GM23338 (cell line): ENCODE results near the gene DOCK7. TPM values are rescaled to one million over a fixed set of nuclear protein-coding genes. Genes with fewer than 3 reads are reported as not detected.

Experiments used
- ATAC-seq: fragments of 200-7000 bp; cut with Tn5 transposase; 3 replicates; pipeline ENCODE4 v1.9.1; 2020
- DNase-seq: peaks from one replicate; pipeline ENCODE4 v3.0.0-alpha.2; 2015; ENCODE audit warnings: low spot score
- H2AFZ ChIP-seq: fragments of 200-600 bp; sonication (generic); 2 replicates; pipeline ENCODE4 v1.8.0; 2016; ENCODE audit warnings: antibody characterized with exemption, mild to moderate bottlenecking, moderate library complexity
- H3F3A ChIP-seq: fragments of 200-600 bp; sonication (generic); replicated peaks from 2 replicates; pipeline ENCODE4 v1.8.0; 2017; ENCODE audit warnings: antibody characterized with exemption, mixed run types, low read depth
- H3K27ac ChIP-seq: fragments of 200-600 bp; sonication (generic); 2 replicates; pipeline ENCODE4 v1.6.1; 2016; ENCODE audit warnings: low read depth
- H3K27me3 ChIP-seq: fragments of 200-600 bp; sonication (generic); 2 replicates; pipeline ENCODE4 v1.8.0; 2016; ENCODE audit warnings: mild to moderate bottlenecking, mixed run types, moderate library complexity; ENCODE audit not compliant: insufficient read depth
- H3K36me3 ChIP-seq: fragments of 200-600 bp; sonication (generic); 2 replicates; pipeline ENCODE4 v1.8.0; 2016; ENCODE audit warnings: mild to moderate bottlenecking; ENCODE audit not compliant: insufficient read depth
- H3K4me1 ChIP-seq: fragments of 200-600 bp; sonication (generic); 2 replicates; pipeline ENCODE4 v1.8.0; 2016; ENCODE audit warnings: mild to moderate bottlenecking, moderate library complexity; ENCODE audit not compliant: insufficient read depth
- H3K4me2 ChIP-seq: fragments of 200-600 bp; sonication (generic); 2 replicates; pipeline ENCODE4 v1.7.1; 2017; ENCODE audit warnings: mixed run types
- H3K4me3 ChIP-seq: fragments of 200-600 bp; sonication (generic); 2 replicates; pipeline ENCODE4 v1.6.1; 2016; ENCODE audit warnings: mixed run types
- H3K79me2 ChIP-seq: fragments of 200-600 bp; sonication (generic); replicated peaks from 2 replicates; pipeline ENCODE4 v1.8.0; 2017; ENCODE audit warnings: mild to moderate bottlenecking; ENCODE audit not compliant: insufficient read depth
- H3K9me2 ChIP-seq: fragments of 200-600 bp; sonication (generic); 2 replicates; pipeline ENCODE4 v1.8.0; 2017; ENCODE audit not compliant: insufficient read depth
- H4K20me1 ChIP-seq: fragments of 200-600 bp; sonication (generic); replicated peaks from 2 replicates; pipeline ENCODE4 v1.8.0; 2017; ENCODE audit warnings: mild to moderate bottlenecking; ENCODE audit not compliant: insufficient read depth
- H3K27ac Mint-ChIP-seq: 2 replicates; pipeline ENCODE4 v1.8.0; 2020; ENCODE audit warnings: inconsistent platforms, mild to moderate bottlenecking, moderate library complexity, mixed read lengths
- H3K27me3 Mint-ChIP-seq: 3 replicates; pipeline ENCODE4 v1.8.0; 2022; ENCODE audit warnings: low read depth, mild to moderate bottlenecking, moderate library complexity, mixed read lengths, inconsistent platforms; ENCODE audit not compliant: insufficient read depth, poor library complexity
- H3K36me3 Mint-ChIP-seq: 3 replicates; pipeline ENCODE4 v1.8.0; 2021; ENCODE audit warnings: low read depth, mild to moderate bottlenecking, inconsistent platforms, moderate library complexity, mixed read lengths
- H3K4me1 Mint-ChIP-seq: 3 replicates; pipeline ENCODE4 v1.8.0; 2020; ENCODE audit warnings: mild to moderate bottlenecking, inconsistent platforms, mixed read lengths
- H3K4me3 Mint-ChIP-seq: 3 replicates; pipeline ENCODE4 v1.8.0; 2021; ENCODE audit warnings: moderate library complexity, mild to moderate bottlenecking, inconsistent platforms, mixed read lengths
- H3K9me3 Mint-ChIP-seq: 3 replicates; pipeline ENCODE4 v1.8.0; 2020; ENCODE audit warnings: moderate library complexity, mild to moderate bottlenecking, inconsistent platforms, mixed read lengths
- ETS1 ChIP-seq: IDR thresholded peaks from 2 replicates; pipeline ENCODE4 v1.6.1; 2016; ENCODE audit warnings: antibody characterized with exemption
- EZH2phosphoT487 ChIP-seq: fragments of 200-600 bp; sonication (generic); IDR thresholded peaks from one replicate; pipeline ENCODE4 v1.8.1; 2018; ENCODE audit warnings: antibody characterized with exemption; ENCODE audit not compliant: unreplicated experiment
- JUNB ChIP-seq: IDR thresholded peaks from one replicate; pipeline ENCODE4 v1.6.1; 2016; ENCODE audit warnings: antibody characterized with exemption; ENCODE audit not compliant: unreplicated experiment
- NANOG ChIP-seq: IDR thresholded peaks from 2 replicates; pipeline ENCODE4 v1.6.1; 2016; ENCODE audit warnings: antibody characterized with exemption, borderline replicate concordance
- REST ChIP-seq: IDR thresholded peaks from one replicate; pipeline ENCODE4 v1.6.1; 2018; ENCODE audit warnings: antibody characterized with exemption; ENCODE audit not compliant: unreplicated experiment
- ZNF114 ChIP-seq: fragments of 250-450 bp; sonication (Bioruptor Pico); IDR thresholded peaks from 2 replicates; pipeline ENCODE4 v1.5.0; 2020; ENCODE audit warnings: mild to moderate bottlenecking, moderate library complexity
- ZNF462 ChIP-seq: fragments of 250-450 bp; sonication (Bioruptor Pico); IDR thresholded peaks from 2 replicates; pipeline ENCODE4 v1.5.0; 2020; ENCODE audit warnings: mild to moderate bottlenecking, moderate library complexity
- polyA plus RNA-seq: library from polyadenylated mRNA; unstranded; fragments of >200 nt; fragmentation: Nextera tagmentation; extraction: Ambion mirVana; gene quantifications from 2 replicates; pipeline ENCODE4 v1.2.1, GENCODE V29; 2016
- total RNA-seq: library from RNA; depleted of rRNA; stranded (reverse); fragments of >200 nt; shearing (Covaris generic); gene quantifications from 2 replicates; pipeline ENCODE4 v1.2.3, GENCODE V29; 2014

DOCK7 gene
- total and polyA plus RNA-seq, 2 experiments from 2014 or later: 20.5 to 37.3 TPM

- TF ChIP-seq REST: no peak
- no peak for TF ChIP-seq NANOG
These were observed 97.2 kb downstream of the DOCK7 start (continued) for GRCh38 chr1:62590970-62591368.

GRCh38 chr1:62590255-62590969 lies 97.8 kb downstream of the DOCK7 start:
- Histone ChIP-seq H3K27me3 (no peaks in the 10 kb centered on the region), H3K4me1 (peaks cover 19% of the 10 kb centered on the region), H4K20me1 (no peaks in the 10 kb centered on the region), H2AFZ (no peak overlapping the region), H3K4me3 (no peak overlapping the region), H3K36me3 (no peaks in the 10 kb centered on the region), H3K9me2 (no peaks in the 10 kb centered on the region), H3K27ac (no peak overlapping the region), H3K79me2 (no peaks in the 10 kb centered on the region), H3K4me2 (no peak overlapping the region), H3F3A (no peaks in the 10 kb centered on the region)
- DNase-seq (no peak), ATAC-seq (no peak)
- Mint-ChIP-seq H3K4me3 (no peak overlapping the region), H3K9me3 (no peaks in the 10 kb centered on the region), H3K4me1 (peaks cover 20% of the 10 kb centered on the region; the same call in 2 of the 3 replicates), H3K36me3 (no peaks in the 10 kb centered on the region), H3K27me3 (no peaks in the 10 kb centered on the region), H3K27ac (no peak overlapping the region)
- TF ChIP-seq JUNB (no peak), NANOG (no peak), ETS1 (no peak), ZNF114 (no peak), EZH2phosphoT487 (no peak), ZNF462 (no peak), REST (no peak)
